22Rv1 (cell line): ENCODE results near the gene SMAD1.

Experiments
- ZFX ChIP-seq: fragments of 450-650 bp; IDR thresholded peaks from 2 replicates; pipeline ENCODE4 v1.6.1; 2017; ENCODE audit warnings: antibody characterized with exemption, borderline replicate concordance
- TF ChIP-seq, protein P1 (sequence below): fragments of 450-650 bp; IDR thresholded peaks from 2 replicates; pipeline ENCODE4 v1.5.1; 2017; ENCODE audit warnings: mild to moderate bottlenecking

DNA sequence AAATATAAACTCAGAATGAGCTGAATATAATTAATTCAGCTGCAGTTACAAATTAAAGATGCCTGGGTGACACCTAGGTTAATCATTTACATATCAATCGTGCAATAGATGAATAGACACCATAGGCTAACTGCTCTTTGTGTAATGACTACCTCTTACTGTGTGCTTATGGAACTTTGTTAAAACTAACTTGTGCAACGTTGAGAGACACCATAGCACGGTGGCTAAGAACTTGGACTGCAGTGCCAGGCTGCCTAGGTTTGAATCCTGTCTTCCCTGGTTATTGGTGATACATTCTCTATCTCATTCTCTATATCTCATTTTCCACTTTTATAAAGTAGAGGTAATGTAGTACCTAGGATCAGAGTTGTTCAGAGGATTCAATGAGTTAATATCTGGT, 46.9 kb downstream of the SMAD1 start:
- TF ChIP-seq, protein P1, sequence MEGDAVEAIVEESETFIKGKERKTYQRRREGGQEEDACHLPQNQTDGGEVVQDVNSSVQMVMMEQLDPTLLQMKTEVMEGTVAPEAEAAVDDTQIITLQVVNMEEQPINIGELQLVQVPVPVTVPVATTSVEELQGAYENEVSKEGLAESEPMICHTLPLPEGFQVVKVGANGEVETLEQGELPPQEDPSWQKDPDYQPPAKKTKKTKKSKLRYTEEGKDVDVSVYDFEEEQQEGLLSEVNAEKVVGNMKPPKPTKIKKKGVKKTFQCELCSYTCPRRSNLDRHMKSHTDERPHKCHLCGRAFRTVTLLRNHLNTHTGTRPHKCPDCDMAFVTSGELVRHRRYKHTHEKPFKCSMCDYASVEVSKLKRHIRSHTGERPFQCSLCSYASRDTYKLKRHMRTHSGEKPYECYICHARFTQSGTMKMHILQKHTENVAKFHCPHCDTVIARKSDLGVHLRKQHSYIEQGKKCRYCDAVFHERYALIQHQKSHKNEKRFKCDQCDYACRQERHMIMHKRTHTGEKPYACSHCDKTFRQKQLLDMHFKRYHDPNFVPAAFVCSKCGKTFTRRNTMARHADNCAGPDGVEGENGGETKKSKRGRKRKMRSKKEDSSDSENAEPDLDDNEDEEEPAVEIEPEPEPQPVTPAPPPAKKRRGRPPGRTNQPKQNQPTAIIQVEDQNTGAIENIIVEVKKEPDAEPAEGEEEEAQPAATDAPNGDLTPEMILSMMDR = no peak
- no peak for TF ChIP-seq ZFX
